Smooth muscle cell (in vitro differentiated cells): Measurements from ENCODE around the gene MTM1. TPM values are rescaled to one million over a fixed set of nuclear protein-coding genes. Genes with fewer than 3 reads are reported as not detected.

Source experiments
- DNase-seq: peaks from one replicate; lab custom pipeline; 2025; ENCODE audit not compliant: unreplicated experiment; lab: John Stamatoyannopoulos, UW
- H2AFZ ChIP-seq: fragments of 200-600 bp; sonication (generic); 2 replicates; pipeline ENCODE4 v1.6.0; 2016; ENCODE audit warnings: antibody characterized with exemption, low read depth, mild to moderate bottlenecking
- H3F3A ChIP-seq: fragments of 200-600 bp; sonication (generic); 2 replicates; pipeline ENCODE4 v1.6.0; 2017; ENCODE audit warnings: antibody characterized with exemption, low read depth
- H3K27ac ChIP-seq: fragments of 200-600 bp; sonication (generic); 2 replicates; pipeline ENCODE4 v1.5.1; 2016; ENCODE audit warnings: low read depth, mild to moderate bottlenecking
- H3K27me3 ChIP-seq: fragments of 200-600 bp; sonication (generic); 2 replicates; pipeline ENCODE4 v1.6.1; 2016; ENCODE audit warnings: low read depth, mild to moderate bottlenecking
- H3K36me3 ChIP-seq: fragments of 200-600 bp; sonication (generic); 2 replicates; pipeline ENCODE4 v1.5.1; 2016; ENCODE audit warnings: low read depth
- H3K4me1 ChIP-seq: fragments of 200-600 bp; sonication (generic); 2 replicates; pipeline ENCODE4 v1.5.1; 2016; ENCODE audit warnings: low read depth
- H3K4me2 ChIP-seq: fragments of 200-600 bp; sonication (generic); 2 replicates; pipeline ENCODE4 v1.6.0; 2016; ENCODE audit warnings: mild to moderate bottlenecking
- H3K4me3 ChIP-seq: fragments of 200-600 bp; sonication (generic); 2 replicates; pipeline ENCODE4 v1.5.1; 2016; ENCODE audit warnings: mild to moderate bottlenecking
- H3K79me2 ChIP-seq: fragments of 200-600 bp; sonication (generic); 2 replicates; pipeline ENCODE4 v1.6.0; 2016; ENCODE audit warnings: low read depth, mild to moderate bottlenecking
- H3K9ac ChIP-seq: fragments of 200-600 bp; sonication (generic); 2 replicates; pipeline ENCODE4 v1.6.0; 2016; ENCODE audit warnings: low read depth
- H3K9me3 ChIP-seq: fragments of 200-600 bp; sonication (generic); replicated peaks from 2 replicates; pipeline ENCODE4 v1.5.1; 2016; ENCODE audit warnings: low read depth
- H4K20me1 ChIP-seq: fragments of 200-600 bp; sonication (generic); 2 replicates; pipeline ENCODE4 v1.6.0; 2016; ENCODE audit warnings: low read depth
- CTCF ChIP-seq: fragments of 200-600 bp; sonication (generic); IDR thresholded peaks from 2 replicates; pipeline ENCODE4 v1.5.1; 2017; ENCODE audit warnings: borderline replicate concordance, mild to moderate bottlenecking, antibody characterized with exemption; ENCODE audit not compliant: insufficient read depth, poor library complexity, severe bottlenecking
- WGBS: methylation state at CpG from one replicate; pipeline ENCODE4 v1.1.7; 2016; ENCODE audit warnings: low lambda C conversion rate; 5-methylcytosine and 5-hydroxymethylcytosine counted together
- polyA plus RNA-seq: library from polyadenylated mRNA; unstranded; fragments of >200 nt; fragmentation: Nextera tagmentation; extraction: Ambion mirVana; gene quantifications from 2 replicates; pipeline ENCODE4 v1.2.1, GENCODE V29; 2016
- total RNA-seq: library from RNA; depleted of rRNA; stranded (reverse); fragments of >200 nt; gene quantifications from 2 replicates; pipeline ENCODE4 v1.2.3, GENCODE V29; 2014

The MTM1 gene
- total and polyA plus RNA-seq, 2 experiments from 2014 or later = 5.1 to 12.9 TPM

DNA sequence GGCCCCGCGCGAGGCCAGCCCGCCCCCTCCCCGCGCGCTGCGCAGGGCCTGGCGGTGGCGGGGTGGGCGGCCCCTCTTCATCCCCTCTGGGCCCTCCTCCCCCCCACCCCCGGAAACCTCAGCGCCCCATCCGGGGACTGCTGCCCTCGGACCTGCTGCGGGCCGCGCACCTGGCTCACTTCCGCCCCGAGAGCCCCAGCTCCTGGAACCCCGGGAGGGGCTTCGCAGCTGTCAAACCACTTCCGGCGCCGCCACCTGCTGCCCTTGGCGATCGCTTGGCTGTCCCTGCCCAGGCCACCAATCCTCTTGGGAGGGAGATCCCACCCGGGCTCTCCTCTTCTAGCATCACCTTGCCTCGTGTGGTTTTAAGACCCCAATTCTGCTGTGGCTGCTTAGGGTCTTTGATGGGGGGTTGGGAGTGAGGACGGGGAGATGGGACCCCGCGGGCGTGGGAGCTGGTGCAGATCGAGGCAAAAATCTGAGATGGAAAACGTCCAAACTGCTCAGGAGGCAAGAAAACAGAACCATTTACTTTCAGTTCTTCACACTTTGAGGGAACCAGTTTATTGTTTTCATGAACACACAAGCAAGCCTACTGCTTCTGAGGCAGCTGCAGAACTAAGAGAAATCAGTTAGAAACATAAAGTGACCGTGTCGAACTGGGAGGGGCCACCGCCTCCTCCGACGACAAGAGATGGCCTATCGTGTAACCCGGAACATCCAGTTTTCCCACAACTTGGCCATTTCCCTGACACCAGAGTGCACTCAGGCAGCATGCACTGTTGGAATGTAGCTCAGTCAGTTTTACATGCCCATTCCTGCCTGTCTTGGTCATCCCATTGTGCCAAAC lies 125.5 kb downstream of the MTM1 start:
- H3K9ac ChIP-seq = peak overlapping the region; percentile 86
- WGBS = 46% methylated on average over 24 of the region's 42 CpGs
- no peak overlapping the region for H2AFZ ChIP-seq
- no peaks in the 10 kb centered on the region for H3K9me3 ChIP-seq
- H3K79me2 ChIP-seq = peaks cover 8% of the 10 kb centered on the region
- H3K36me3 ChIP-seq = no peaks in the 10 kb centered on the region
- no peaks in the 10 kb centered on the region for H3K27me3 ChIP-seq
- no peaks in the 10 kb centered on the region for H4K20me1 ChIP-seq
- peak overlapping the region; percentile 90 for H3K4me2 ChIP-seq
- no peaks in the 10 kb centered on the region for H3F3A ChIP-seq
- no peak for TF ChIP-seq CTCF
- H3K4me1 ChIP-seq = peaks cover 3% of the 10 kb centered on the region
- H3K4me3 ChIP-seq = peak overlapping the region; percentile 57
- peak overlapping the region; percentile 93 for H3K27ac ChIP-seq
- no peak for DNase-seq

- 63% methylated on average over 8 of the region's 8 CpGs for WGBS
- DNase-seq = no peak
These were observed 126.5 kb downstream of the MTM1 start for GRCh38 chrX:150694738-150695410.

GRCh38 chrX:150696331-150696730 lies 127.9 kb downstream of the MTM1 start:
- Histone ChIP-seq H4K20me1 (no peaks in the 10 kb centered on the region), H3K4me2 (no peak overlapping the region), H3K27ac (no peak overlapping the region), H3K36me3 (no peaks in the 10 kb centered on the region), H3K79me2 (peaks cover 16% of the 10 kb centered on the region), H3K27me3 (no peaks in the 10 kb centered on the region), H3F3A (no peaks in the 10 kb centered on the region), H3K9me3 (no peaks in the 10 kb centered on the region), H3K4me3 (no peak overlapping the region), H3K4me1 (peaks cover 3% of the 10 kb centered on the region), H2AFZ (no peak overlapping the region), H3K9ac (no peak overlapping the region)
- DNase-seq = no peak
- WGBS = 73% methylated on average over 1 of the region's 1 CpG
- no peak for TF ChIP-seq CTCF

More at GRCh38 chrX:150694738-150695410, 126.5 kb downstream of the MTM1 start:
- H3K4me2 ChIP-seq = peak overlapping the region; percentile 90
- H4K20me1 ChIP-seq = no peaks in the 10 kb centered on the region
- no peaks in the 10 kb centered on the region for H3K9me3 ChIP-seq
- H3K4me1 ChIP-seq = peaks cover 3% of the 10 kb centered on the region
- H3K4me3 ChIP-seq = peak overlapping the region; percentile 57
- peak overlapping the region; percentile 86 for H3K9ac ChIP-seq
- peak overlapping the region; percentile 93 for H3K27ac ChIP-seq
- no peak overlapping the region for H2AFZ ChIP-seq
- TF ChIP-seq CTCF = no peak
- H3K27me3 ChIP-seq = no peaks in the 10 kb centered on the region
- H3F3A ChIP-seq = no peaks in the 10 kb centered on the region
- no peaks in the 10 kb centered on the region for H3K36me3 ChIP-seq
- peaks cover 16% of the 10 kb centered on the region for H3K79me2 ChIP-seq
